Stimulated activated CD4-positive, alpha-beta T cell treated with anti-CD3 and anti-CD28 coated beads, Interleukin-15, amount 100 ng/mL, for 1 hour (primary cell): Measurements from ENCODE around the gene COQ5.
"Not testable (repeated sequence)": the region's sequence is repeated elsewhere in the genome, so short reads cannot be mapped to it uniquely, and the experiment has no call there.

Experiments used
- DNase-seq, 2 donors: peaks; one replicate each; pipeline ENCODE4 v3.0.0-alpha.2; 2020; ENCODE audit warnings: low read depth in 1 of 2, low spot score in 1 of 2

The COQ5 gene

DNA sequence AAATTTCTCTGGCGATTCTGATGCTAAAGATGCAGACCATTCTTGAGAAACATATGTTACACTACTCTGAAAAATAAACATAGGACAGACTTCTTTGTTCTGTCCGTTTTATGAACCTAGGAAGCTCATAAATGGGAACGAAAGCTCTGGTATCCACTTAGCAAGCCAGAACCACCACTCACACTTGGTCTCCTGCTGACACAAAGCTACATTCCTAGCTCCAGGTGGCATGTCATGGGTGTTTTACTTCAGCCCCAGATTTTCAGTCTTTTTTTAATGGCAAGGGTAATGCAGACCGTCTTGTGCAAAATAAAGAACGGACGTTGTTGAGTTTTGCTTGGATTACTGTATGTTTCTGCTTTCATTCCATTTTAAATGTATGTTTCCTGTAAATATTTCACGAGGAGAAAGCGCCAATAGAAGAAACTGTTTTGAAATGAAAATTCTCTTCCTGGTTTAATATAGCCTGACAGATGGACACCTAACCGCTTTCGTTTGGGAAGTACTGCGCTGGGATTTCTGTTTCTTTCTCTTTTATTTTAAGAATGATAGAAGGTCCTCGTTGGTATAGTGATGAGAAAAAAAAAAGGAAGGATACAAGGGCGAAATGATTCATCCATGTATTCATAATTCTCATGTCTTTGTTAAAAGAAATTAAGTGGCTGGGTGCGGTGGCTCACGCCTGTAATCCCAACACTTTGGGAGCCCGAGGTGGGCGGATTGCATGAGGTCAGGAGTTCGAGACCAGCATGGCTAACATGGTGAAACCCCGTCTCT is 871 bp upstream of the COQ5 start:
- DNase-seq: no peak

DNA sequence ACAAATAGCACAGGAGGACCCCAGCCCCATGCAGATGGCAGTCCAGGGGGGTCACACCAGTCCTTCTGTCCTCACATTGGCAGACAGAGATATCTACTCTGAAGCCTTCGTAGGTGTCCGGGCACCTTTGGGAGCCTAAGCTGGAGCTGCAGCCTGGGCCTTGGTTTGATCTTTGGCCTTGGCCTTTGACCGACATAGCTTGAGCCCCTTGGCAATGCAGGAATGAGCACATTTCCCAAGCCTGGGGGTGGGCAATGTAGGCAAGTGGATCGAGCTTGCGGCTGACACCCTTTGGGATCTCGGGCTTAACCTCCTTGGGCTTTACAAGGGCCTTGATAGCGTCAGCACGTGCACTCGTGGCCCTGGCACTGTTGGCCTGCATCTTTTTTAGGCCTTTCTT is 6.4 kb downstream of the COQ5 start:
- no peak for DNase-seq

DNA sequence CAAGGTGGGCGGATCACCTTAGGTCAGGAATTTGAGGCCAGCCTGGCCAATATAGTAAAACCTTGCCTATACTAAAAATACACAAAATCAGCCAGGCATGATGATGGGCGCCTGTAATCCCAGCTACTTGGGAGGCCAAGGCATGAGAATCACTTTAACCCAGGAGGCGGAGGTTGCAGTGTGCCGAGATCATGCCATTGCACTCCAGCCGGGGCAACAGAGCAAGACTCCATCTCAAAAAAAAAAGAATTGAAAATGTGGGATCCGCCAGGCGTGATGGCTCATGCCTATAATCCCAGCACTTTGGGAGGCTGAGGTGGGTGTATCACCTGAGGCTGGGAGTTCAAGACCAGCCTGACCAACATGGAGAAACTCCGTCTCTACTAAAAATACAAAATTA is 9.6 kb downstream of the COQ5 start:
- not testable (repeated sequence) for DNase-seq

DNA sequence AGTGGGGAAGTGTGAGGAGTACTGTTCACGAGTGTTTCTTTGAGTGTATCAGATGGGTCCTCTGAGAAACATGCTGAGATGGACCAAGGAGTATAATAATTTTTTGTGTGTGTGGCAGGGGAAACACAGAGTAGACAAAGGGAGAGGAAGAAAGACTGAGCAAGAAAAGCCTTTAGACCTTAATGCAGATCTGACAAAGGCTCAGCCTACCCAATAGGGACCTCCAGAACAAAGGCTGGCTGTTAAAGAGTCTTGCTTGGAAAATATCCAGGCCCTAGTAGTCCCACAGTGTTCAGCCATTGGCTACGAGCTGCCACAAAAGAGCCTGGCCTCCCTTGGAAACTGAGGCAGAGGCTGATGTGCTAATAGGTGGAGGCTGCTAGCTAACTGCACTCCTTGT is 13.5 kb downstream of the COQ5 start:
- no peak for DNase-seq

DNA sequence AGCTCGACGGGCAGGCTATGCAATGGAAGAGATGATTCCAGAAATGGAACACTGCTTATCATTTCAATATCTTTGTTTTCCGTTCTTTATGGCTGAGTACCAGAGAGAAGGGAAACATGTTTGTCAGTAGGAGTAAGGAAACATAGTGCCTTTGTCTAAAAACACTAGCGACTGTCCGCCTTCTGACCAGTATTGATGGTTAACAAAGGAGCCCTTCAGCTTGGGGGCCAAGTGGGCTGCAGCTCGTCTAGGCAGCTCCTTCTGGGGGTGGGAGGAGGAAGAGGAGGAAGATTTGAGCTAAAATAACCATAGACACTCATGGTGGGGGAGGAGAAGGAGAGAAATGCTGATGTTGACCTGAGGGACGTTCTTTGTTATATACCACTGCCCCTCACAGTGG is 15.0 kb downstream of the COQ5 start:
- no peak for DNase-seq

DNA sequence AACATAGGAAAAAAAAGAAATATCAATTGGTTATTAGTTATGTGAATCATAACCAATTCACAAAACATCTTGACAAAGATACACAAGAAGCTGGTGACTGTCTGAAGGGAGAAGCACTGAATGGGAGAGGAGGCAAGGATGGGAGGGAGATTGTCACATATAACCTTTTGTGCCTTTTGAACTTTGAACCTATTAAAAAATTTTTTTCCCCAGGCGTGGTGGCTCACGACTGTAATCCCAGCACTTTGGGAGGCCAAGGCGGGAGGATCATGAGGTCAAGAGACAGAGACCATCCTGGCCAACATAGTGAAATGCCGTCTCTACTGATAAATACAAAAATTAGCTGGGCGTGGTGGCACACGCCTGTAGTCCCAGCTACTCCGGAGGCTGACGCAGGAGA is 20.4 kb downstream of the COQ5 start:
- no peak for DNase-seq

DNA sequence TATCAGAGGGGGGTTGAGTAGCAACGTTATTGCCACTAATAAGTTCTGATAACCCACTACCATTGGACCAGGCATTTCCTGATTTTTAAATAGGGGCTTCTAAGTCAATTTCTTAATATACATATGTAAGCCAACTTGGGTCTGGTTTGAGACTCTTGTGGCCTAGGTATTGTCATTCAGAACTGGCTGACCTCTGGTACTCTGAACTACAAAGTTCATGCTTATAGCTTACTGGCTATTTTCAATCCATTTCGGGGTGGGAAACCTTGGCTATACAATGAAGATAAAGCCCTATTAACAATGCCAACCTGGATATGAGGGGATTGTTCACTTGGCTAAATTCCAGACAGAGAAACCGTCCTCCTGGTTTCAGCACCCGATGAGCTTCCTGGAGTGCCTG is 24.4 kb downstream of the COQ5 start:
- no peak for DNase-seq

DNA sequence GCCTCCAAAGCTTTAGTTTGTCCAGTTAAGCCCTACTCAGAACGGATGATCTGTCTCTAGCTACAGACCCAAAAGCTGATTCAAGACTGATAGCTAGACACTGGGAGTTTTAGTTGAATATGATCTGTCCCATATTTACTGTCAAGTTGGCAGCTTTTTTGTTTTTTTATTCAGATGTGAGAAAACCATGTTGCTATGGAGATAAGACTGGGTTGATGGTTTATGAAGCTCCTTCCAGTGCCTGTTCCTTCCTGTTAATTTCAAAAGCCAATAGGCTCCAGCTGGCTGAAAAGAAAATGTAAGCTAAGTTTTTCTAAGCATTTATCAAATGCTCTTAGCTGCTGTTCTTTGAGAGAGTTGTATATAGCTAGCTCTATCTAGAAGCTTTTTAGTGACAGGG is 28.4 kb downstream of the COQ5 start:
- DNase-seq: no peak

DNA sequence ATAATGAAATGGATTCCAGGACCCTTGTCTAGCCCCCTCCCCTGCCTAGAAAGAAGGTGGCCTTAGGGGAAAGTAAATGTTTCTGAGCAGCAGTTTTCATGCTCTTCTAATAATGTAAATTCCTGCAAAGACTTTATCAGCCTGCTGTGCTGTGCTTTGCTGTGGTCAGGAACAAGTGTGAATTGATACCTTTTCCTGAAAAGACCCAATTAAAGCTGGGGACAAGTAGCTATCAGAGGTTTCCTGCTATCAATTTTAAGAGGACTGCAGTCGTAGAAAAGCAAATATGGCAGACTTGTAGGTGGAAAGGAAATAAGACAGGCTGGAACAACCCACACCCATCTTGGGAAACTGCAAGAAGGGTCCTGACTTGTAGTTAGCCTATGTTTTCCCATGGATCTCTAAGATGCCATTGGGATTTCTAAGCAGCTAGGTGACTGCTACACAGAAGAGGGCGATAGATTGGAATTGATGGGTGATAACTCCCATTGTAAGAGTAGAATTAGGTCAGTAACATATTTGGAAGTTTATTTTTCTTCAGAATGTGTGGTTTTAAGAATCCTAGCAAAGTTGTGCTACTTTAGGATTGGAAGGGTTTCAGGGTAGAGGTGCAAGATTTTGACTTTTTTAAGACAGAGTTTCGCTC is 30.0 kb downstream of the COQ5 start:
- no peak for DNase-seq

DNA sequence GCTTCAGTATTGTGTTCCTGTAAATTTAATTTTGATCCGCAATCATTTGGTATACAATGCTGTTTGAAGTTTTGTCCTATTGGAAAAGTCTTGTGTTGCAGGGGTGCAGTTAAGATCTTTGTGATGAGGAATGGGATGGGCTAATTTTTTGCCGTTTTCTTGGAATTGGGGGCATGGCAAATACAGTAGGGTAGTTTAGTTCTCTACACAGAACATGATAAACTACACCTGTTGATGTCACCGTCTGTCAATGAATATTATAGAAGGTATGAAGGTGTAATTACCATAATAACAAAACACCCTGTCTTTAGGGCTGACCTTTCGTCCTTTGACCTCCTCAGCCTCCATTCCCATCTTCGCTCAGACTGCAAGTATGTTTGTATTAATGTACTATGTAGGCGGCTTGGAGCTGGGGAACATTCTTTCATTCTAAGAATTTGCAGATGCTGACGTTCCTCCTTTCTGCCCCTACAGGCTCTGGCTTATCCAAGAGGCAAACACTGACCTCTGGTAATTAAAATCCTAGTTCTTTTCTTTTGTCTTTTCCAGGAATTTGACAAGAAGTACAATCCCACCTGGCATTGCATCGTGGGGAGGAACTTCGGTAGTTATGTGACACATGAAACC is 31.3 kb downstream of the COQ5 start:
- DNase-seq: no peak

DNA sequence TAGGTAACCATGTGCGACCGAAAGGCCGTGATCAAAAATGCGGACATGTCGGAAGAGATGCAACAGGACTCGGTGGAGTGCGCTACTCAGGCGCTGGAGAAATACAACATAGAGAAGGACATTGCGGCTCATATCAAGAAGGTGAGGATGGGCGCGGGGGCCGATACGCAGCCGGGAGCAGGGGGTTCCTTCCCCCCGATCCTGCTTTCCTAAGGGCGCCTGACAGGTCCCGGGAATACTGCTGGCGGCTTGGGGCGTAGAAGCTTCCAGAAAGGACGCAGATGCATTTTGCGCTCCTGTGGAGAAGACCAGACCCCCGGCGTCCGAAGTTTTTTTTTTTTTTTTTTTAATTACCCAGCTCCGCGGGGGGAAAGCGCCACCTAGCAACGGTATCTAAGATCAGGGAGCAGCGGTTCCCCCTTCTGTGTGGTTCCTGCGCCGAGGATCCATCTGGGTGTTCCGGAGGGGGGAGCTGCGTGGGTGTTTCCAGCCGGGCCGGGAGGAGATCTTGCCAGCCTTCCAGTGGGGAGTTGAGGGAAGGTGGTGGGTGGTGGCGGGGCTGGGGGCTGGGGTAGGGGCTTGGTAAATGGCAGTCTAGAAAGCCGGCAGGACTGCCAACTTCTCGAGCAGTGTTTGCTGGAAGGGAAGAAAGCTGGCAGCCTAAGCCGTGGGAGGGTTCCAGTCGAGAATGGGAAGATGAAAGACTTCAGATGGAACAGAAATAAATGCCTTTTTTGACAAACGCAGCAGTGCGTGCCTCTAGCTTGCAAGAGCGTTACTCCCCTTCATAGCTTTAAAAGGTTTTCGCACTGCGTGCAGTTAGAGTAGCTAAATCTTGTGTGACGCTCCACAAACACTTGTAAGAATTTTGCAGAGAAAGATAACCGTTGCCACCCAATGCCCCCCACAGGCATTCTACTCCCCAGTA is 32.3 kb downstream of the COQ5 start:
- peak; percentile 16 to 26 for DNase-seq

DNA sequence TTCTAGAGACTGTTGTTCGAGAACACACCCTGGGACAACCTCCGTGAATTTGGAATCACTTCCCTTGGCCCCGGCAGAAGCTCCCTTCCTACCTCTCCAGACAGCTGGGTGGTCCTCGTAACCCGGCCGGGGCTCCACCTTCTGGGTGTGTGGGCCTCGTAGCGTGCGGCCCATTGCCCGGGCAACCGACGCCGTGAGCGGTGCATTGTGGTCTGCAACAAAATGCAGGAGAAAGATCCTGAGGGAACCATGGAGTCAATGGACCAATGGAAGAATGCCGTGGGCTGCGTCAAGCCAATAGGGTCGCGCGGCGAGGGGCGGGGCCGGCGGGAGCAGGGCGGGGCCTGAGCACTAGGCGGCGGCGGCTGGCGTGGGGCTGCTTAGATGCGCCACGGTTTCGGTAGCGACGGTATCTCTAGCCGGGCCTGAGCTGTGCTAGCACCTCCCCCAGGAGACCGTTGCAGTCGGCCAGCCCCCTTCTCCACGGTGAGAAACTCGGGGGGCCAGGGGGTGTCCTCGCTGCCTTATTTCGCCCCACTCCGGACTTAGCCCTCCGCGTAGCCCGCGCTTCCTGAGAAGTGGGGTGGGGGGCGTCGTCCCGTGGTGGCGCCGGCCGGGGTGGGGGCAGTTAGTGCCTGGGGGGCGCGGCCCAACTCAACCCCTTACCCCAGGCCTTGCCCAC is 33.1 kb downstream of the COQ5 start, which contains the start of gene DYNLL1:
Gene DYNLL1, plus strand, starts transcription at position 383 of the 682 bp plus-strand sequence. CDS start 309 bp downstream, outside the sequence.
- peak; percentile 96 to 98 for DNase-seq

DNA sequence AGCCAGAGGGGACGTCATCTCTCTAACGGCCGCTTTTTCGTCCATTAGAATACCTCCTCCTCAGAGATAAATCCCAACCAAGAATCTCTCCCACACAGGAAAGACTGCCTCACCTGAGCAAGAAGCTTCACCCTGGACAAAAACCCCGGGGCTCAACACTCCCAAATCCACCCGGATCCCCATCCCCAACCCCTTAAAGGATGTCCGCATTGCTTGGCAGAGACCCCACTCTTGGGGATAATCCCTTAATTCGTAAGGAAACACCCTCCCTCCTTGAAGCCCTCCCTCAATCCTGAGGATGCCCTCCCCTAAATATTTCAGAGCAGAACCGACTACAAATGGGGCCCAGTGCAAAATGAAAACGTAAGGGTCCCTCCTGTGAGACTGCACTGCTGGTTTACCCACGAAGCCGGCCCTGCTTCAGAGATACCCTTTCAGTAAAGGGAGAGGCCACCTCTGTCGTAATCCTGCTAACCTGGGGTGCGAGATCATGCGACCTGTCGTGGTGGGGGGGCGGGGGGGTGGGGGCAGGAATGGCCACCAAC is 33.7 kb downstream of the COQ5 start:
- DNase-seq: no peak

DNA sequence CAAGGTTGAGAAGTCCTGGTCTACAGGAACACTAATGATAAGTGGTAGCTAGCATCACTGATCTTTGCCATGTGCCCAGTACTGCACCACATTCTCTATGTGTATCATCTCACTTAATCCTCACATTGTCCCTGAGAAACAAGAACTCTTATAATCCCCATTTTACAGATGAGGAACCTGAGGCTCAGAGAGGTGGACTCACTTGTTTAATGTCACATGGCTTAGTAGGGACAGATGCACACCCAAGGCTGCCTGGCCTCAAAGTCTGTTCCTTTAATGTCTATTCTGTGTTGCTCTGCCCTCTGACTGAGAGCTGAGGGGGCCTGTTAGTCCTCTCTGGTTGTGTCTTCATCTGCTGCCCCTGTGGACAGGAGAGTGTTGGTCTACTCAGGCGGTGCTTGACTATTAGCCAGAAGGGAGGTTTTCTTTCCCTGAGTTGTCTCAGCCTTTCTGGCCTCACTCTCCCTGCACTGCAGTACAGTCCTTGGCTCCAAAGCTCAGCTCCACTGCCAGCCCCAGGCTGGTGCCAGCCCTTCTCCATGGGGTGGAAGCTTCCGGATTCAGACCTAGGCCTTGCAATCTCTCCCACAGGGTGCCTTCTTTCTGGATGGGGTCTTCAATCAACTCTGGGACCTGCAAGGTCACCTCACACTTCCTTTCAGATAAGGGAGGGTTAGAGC is 38.0 kb downstream of the COQ5 start:
- DNase-seq: no peak

DNA sequence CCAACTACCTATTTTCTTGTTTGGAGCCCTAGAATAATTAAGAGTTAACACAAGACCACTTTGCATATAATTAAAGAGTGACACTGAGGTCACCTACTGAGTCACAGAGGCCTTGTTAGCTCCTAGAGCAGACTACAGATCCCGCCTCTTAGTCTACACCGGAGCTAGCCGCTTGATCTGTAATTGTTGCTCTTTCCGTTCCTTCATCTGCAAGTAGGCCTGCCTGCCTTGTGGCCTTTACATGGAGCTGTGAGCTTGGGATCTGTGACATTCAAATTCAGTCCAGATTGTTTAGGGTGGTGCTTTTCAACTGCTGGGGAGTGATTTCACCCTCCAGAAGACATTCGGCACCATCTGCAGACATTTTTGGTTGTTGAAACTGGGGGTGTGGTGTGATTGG is 38.6 kb downstream of the COQ5 start:
- DNase-seq: no peak

DNA sequence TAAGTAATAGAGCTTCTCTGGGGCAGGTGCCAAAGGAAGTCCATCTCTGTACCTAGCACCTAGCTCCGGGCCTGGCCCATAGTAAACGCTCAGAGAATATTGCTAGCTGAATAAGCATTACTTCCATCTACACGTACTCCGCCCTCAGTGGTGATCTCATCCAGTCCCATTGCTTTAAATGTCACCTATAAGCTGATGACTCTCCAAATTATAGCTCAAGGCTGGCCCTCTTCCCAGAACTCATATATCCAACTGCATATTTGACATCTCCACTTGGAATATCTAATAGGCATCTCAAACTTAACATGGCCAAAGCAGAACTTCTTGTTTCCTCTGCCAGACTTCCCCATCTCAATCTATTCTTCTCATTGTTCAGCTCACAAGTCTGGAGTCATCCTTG is 39.9 kb downstream of the COQ5 start:
- DNase-seq: no peak

DNA sequence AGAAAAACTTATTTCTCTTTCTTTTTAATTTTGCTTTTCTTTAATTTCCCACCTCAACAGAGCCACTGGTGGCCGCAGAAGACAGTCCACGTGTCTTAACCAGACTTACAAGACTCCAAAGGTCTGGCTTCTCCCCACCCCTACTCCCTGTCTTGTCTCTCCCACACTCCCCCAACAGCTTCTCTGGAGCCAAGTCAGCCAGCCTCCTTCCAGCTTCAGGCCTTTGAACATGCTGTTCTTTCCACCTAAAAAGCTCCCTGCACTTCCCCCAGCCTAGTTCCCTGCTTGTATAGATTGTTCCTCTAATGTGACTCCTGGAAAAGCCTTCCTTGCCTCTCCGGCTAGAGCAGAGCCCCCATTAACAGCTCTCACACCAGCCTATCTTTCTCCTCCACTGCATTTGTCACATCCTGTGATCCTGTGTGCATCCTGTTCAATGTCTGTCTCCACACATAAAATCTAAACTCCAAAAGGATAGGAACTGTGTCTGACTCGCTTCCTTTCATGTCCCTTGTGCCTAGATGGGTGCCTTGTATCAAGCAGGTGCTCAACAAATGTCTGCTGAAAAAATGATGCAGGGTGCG is 40.8 kb downstream of the COQ5 start:
- no peak for DNase-seq

DNA sequence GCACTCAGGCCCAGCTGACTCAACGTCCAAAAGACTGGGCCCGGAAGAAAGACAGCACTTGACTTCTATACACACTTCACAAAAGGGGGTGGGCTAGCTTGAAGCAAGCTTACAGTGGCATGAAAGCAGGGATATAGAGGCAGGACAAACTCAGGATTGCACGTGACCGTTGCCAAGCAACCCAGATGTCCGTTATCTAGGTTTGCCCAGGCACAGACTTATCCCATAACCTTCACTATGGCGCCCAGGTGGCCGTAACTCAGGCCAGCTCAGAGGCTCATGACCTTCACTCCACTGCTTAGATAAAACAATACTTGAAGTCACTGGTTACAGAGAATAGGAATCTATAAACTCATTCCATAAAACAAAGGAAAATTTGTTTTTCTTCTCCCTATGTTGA is 41.4 kb downstream of the COQ5 start:
- DNase-seq: not testable (repeated sequence)
